GM19467 (cell line): ENCODE results near the gene STOX2.
"Not testable (repeated sequence)": the region's sequence is repeated elsewhere in the genome, so short reads cannot be mapped to it uniquely, and the experiment has no call there.

ENCODE experiments used
- ATAC-seq: cut with Tn5 transposase; IDR thresholded peaks from one replicate; pipeline ENCODE4 v1.9.1; 2021; ENCODE audit warnings: mild to moderate bottlenecking, moderate library complexity; ENCODE audit not compliant: unreplicated experiment

The STOX2 gene

GRCh38 chr4:183932576-183932975, 27.5 kb downstream of the STOX2 start:
- ATAC-seq, result no peak

- no peak for ATAC-seq
These were observed 29.7 kb downstream of the STOX2 start for GRCh38 chr4:183934761-183935160.

DNA sequence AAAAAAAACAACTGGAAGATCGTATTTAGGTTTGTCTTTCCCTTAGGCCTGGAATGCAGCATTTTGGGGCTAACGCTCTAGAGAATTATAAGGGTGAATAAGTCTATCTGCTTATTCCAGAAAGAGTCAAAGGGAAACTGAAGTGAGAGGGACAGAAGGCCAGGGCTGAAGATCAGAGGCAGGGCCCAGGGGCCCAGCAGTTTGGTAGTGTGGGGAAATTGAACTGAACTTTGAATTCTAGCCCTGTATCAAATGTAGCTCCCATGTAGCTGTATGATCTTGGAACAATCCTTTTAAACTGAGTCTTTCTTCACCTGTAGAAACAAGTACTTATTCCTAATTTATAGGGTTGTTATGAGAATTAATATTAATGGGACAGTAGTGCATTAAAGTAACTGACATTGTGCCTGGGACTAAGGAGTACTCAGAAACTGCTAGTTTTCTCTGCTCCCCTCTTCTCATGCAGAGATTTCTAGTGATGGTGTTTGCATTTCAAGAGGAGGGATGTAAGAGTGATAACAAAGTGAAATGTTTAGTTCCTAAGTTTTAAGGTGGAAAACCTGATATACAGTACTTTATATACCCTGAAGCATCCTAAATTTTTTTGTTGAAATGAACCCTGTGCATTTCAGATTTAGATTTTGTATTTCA, 30.4 kb downstream of the STOX2 start:
- ATAC-seq, result no peak

- no peak for ATAC-seq
These were observed 30.9 kb downstream of the STOX2 start for GRCh38 chr4:183936047-183936446.

GRCh38 chr4:183936574-183937345, 31.7 kb downstream of the STOX2 start:
- ATAC-seq, result no peak

GRCh38 chr4:183940864-183941263, 35.8 kb downstream of the STOX2 start:
- no peak for ATAC-seq

GRCh38 chr4:183941964-183942363, 36.9 kb downstream of the STOX2 start:
- no peak for ATAC-seq

- ATAC-seq, result no peak
These were observed 40.6 kb downstream of the STOX2 start for GRCh38 chr4:183945741-183946140.

- no peak for ATAC-seq
These were observed 45.4 kb downstream of the STOX2 start for GRCh38 chr4:183950536-183950935.

DNA sequence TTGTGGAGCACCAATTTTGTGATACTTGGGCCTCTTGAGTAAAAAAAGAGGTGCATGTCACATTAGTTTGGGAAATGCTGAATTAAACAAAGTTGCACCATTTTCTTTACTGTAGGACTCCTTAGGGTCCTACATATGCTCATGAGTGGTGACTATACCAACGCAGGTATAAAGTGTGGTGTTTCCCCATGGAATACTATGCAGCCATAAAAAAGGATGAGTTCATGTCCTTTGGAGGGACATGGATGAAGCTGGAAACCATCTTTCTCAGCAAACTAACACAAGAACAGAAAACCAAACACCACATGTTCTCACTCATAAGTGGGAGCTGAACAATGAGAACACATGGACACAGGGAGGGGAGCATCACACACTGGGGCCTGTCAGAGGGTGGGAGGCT, 47.5 kb downstream of the STOX2 start:
- ATAC-seq, result not testable (repeated sequence)

DNA sequence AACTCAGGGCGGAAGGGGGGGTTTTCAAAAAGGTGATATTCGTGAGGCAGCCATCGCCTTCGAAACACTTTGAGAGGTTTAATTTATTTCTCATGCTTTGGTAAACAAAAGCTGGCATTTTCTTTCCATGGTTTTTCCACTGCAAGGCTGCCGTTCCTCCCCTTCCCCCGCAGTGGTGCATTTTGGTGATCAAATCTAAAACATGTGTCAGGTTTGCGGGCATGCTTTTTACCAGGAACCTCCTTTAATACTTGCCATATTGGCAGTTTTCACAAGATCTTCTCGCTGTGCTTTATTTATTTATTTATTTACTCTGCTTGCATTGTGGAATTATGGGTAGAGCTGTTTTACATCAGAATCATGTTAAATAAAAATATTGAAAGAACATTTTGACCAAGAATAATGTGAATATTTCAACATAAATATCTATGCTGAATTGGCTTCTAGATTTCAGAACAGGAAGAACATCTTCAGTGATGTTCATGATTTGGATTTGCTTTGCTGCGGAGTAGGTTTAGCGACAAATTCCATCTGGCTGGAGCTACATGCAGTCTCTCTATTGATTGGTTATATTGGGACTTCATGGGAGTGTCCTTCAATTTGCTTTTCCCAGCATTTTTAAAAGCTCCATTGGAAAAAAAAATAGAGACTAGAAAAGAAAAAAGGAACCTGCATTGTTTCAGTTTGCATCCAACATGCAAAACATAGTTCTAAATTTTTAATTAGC, 54.4 kb downstream of the STOX2 start:
- no peak for ATAC-seq

DNA sequence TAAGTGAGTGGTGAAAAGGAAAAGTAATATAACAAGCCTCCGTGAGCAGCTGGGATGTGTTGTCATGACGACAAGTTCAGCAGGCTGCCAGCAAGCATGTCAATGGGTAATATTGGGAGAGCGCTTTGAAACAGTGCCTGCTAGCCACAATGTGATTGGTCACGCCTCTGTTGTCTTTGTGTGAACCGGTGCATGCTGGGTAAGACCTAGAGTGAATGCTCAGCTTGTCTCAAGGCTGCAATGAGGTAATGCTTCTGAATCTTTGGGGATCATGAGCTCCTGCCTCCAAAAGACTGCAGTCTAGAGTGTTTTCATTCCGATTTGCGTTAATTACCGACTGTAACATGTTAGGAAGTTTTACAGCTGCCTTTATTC, 54.9 kb downstream of the STOX2 start:
- ATAC-seq, result no peak

GRCh38 chr4:183960962-183961541, 55.9 kb downstream of the STOX2 start:
- no peak for ATAC-seq

DNA sequence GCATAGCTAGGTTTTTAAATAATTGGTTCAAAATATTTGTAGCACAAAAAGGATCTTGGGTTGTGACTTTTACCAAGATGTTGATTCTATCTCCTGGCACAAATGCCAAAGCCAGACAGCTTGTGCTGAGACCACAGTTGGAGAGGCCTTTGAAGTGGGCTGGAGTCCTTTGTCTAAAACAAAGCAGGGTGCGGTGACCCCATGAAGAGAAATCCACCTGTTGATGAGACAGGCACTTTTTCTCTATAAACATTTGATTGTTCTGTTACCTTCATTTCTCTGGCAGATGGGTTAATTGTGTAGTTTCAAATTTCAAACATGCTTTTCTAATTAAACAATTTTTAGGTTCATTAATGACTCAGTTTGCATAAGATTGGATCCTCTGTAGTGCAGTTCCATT, 56.7 kb downstream of the STOX2 start:
- ATAC-seq, result no peak

DNA sequence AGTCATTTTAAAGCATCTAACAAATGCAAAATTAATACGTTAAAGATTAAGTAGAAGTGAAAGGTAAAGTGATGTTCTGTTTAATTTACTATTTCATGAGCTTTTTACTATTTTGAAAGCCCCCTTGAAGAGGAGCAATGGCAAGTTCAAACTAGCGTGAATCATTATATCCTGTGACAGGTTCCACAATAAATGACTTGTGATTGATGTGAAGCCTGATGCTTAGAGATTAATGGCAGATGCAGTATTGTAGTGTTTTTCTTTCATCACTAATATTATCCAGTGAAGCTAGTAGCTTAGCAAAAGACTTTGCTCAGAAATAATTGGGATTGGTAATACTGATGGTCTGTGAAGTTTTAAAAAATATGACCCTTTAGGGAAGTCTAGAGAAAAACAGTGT, 57.3 kb downstream of the STOX2 start:
- ATAC-seq, result no peak

GRCh38 chr4:183966371-183966770, 61.3 kb downstream of the STOX2 start:
- ATAC-seq, result no peak

GRCh38 chr4:183967266-183967665, 62.2 kb downstream of the STOX2 start:
- no peak for ATAC-seq

GRCh38 chr4:183968502-183968901, 63.4 kb downstream of the STOX2 start:
- ATAC-seq, result no peak

DNA sequence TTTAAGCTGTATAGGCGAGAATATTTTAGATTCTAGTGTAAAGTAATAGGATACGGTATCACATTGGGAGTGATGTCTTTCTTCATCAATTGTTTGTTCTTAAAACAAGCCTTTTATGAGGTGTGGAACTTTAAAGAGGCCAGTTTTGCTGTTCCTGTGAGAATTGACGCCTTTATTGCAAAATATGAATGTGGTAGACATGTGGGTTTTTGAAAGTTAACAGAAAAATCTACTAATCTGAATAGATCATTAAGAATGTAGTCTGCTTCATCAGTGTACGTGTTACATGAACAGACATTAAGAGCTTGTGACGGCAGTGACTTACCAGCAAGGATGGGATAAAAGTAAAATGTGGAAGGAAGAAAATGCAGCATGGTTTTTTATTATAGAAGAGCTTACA, 63.8 kb downstream of the STOX2 start:
- no peak for ATAC-seq

GRCh38 chr4:183969596-183969995, 64.5 kb downstream of the STOX2 start:
- ATAC-seq, result no peak

GRCh38 chr4:183971929-183972490, 66.9 kb downstream of the STOX2 start:
- ATAC-seq, result no peak
